WTC11 (cell line): Measurements from ENCODE around the gene LCLAT1. TPM values are rescaled to one million over a fixed set of nuclear protein-coding genes. Genes with fewer than 3 reads are reported as not detected.

Experiments
- ATAC-seq: fragments of 200-7000 bp; cut with Tn5 transposase; 2 replicates; pipeline ENCODE4 v1.10.0; 2021; ENCODE audit warnings: mild to moderate bottlenecking, moderate library complexity
- CTCF ChIA-PET: fragments of 300-600 bp; sonication (Branson Sonifier 250); formaldehyde crosslinking; loops from one replicate; lab custom pipeline; 2021; ENCODE audit warnings: antibody characterized with exemption; lab: Charles Lee
- POLR2A ChIA-PET: fragments of 350-600 bp; sonication (Branson Sonifier 250); formaldehyde crosslinking; loops from one replicate; lab custom pipeline; 2021; ENCODE audit warnings: antibody characterized with exemption; lab: Charles Lee
- DNase-seq: peaks from one replicate; pipeline ENCODE4 v3.0.0; 2021; ENCODE audit warnings: low spot score
- H3K27ac Mint-ChIP-seq: 2 replicates; pipeline ENCODE4 v1.8.0; 2021; ENCODE audit warnings: mixed read lengths
- H3K27me3 Mint-ChIP-seq: 2 replicates; pipeline ENCODE4 v1.8.0; 2021; ENCODE audit warnings: low read depth, mild to moderate bottlenecking, moderate library complexity, mixed read lengths
- H3K36me3 Mint-ChIP-seq: 2 replicates; pipeline ENCODE4 v1.8.0; 2021; ENCODE audit warnings: mixed read lengths
- H3K4me1 Mint-ChIP-seq: 2 replicates; pipeline ENCODE4 v1.8.0; 2022; ENCODE audit warnings: mixed read lengths
- H3K4me3 Mint-ChIP-seq: 2 replicates; pipeline ENCODE4 v1.8.0; 2021; ENCODE audit warnings: mild to moderate bottlenecking, moderate library complexity, mixed read lengths
- H3K9me3 Mint-ChIP-seq: 2 replicates; pipeline ENCODE4 v1.8.0; 2021; ENCODE audit warnings: mixed read lengths
- CREB1 ChIP-seq: sonication (generic); formaldehyde crosslinking; IDR thresholded peaks from 2 replicates; pipeline ENCODE4 v1.8.0; 2023; ENCODE audit warnings: mild to moderate bottlenecking, missing genetic modification reagents
- NFATC4 ChIP-seq: fragments of 250-450 bp; sonication (Bioruptor Pico); IDR thresholded peaks from 2 replicates; pipeline ENCODE4 v1.9.0; 2021; ENCODE audit warnings: mild to moderate bottlenecking
- OVOL2 ChIP-seq: fragments of 250-450 bp; sonication (Bioruptor Pico); IDR thresholded peaks from 2 replicates; pipeline ENCODE4 v1.9.0; 2021; ENCODE audit warnings: mild to moderate bottlenecking, borderline replicate concordance
- RELA ChIP-seq: sonication (generic); formaldehyde crosslinking; IDR thresholded peaks from 2 replicates; pipeline ENCODE4 v1.8.1; 2022; ENCODE audit warnings: missing genetic modification reagents, mild to moderate bottlenecking, borderline replicate concordance
- SMAD4 ChIP-seq: sonication (generic); formaldehyde crosslinking; IDR thresholded peaks from 2 replicates; pipeline ENCODE4 v1.8.0; 2022; ENCODE audit warnings: mild to moderate bottlenecking, missing genetic modification reagents
- SP1 ChIP-seq: sonication (generic); formaldehyde crosslinking; conservative IDR thresholded peaks from 2 replicates; pipeline ENCODE4 v1.8.1; 2022; ENCODE audit warnings: missing genetic modification reagents
- TEAD1 ChIP-seq: sonication (generic); formaldehyde crosslinking; IDR thresholded peaks from 2 replicates; pipeline ENCODE4 v1.8.0; 2022; ENCODE audit warnings: mild to moderate bottlenecking, missing genetic modification reagents
- TEAD4 ChIP-seq: sonication (generic); formaldehyde crosslinking; IDR thresholded peaks from 2 replicates; pipeline ENCODE4 v1.8.0; 2022; ENCODE audit warnings: mild to moderate bottlenecking, missing genetic modification reagents
- TP53 ChIP-seq: sonication (generic); formaldehyde crosslinking; IDR thresholded peaks from 2 replicates; pipeline ENCODE4 v1.8.1; 2023; ENCODE audit warnings: mild to moderate bottlenecking, missing genetic modification reagents
- ZBTB21 ChIP-seq: sonication (generic); formaldehyde crosslinking; IDR thresholded peaks from 2 replicates; pipeline ENCODE4 v1.8.1; 2023; ENCODE audit warnings: mild to moderate bottlenecking, missing genetic modification reagents, borderline replicate concordance
- ZNF138 ChIP-seq: sonication (generic); formaldehyde crosslinking; conservative IDR thresholded peaks from 2 replicates; pipeline ENCODE4 v1.8.1; 2022; ENCODE audit warnings: mild to moderate bottlenecking, moderate library complexity, missing genetic modification reagents
- ZNF219 ChIP-seq: sonication (generic); formaldehyde crosslinking; IDR thresholded peaks from 2 replicates; pipeline ENCODE4 v1.8.0; 2023; ENCODE audit warnings: missing genetic modification reagents, mild to moderate bottlenecking, borderline replicate concordance
- ZNF263 ChIP-seq: sonication (generic); formaldehyde crosslinking; IDR thresholded peaks from 2 replicates; pipeline ENCODE4 v1.8.1; 2022; ENCODE audit warnings: low read depth, mild to moderate bottlenecking, moderate library complexity, missing genetic modification reagents
- ZNF317 ChIP-seq: sonication (generic); formaldehyde crosslinking; IDR thresholded peaks from 2 replicates; pipeline ENCODE4 v1.8.1; 2023; ENCODE audit warnings: low read depth, mild to moderate bottlenecking, moderate library complexity, missing genetic modification reagents, borderline replicate concordance
- total RNA-seq: library from RNA; stranded (reverse); gene quantifications from 3 replicates; pipeline ENCODE4 v1.2.3, GENCODE V29; 2021
- TF ChIP-seq, protein P1 (sequence below): sonication (generic); formaldehyde crosslinking; IDR thresholded peaks from 2 replicates; pipeline ENCODE4 v1.8.0; 2022; ENCODE audit warnings: mild to moderate bottlenecking, missing genetic modification reagents
- TF ChIP-seq, protein P2 (sequence below): fragments of 200-600 bp; IDR thresholded peaks from 2 replicates; pipeline ENCODE4 v1.8.0; 2022; ENCODE audit warnings: antibody characterized with exemption
- TF ChIP-seq, protein P3 (sequence below): sonication (generic); formaldehyde crosslinking; IDR thresholded peaks from 2 replicates; pipeline ENCODE4 v1.8.1; 2022; ENCODE audit warnings: low read depth, mild to moderate bottlenecking, moderate library complexity, missing genetic modification reagents, borderline replicate concordance
- TF ChIP-seq, protein P4 (sequence below): sonication (generic); formaldehyde crosslinking; IDR thresholded peaks from 2 replicates; pipeline ENCODE4 v1.8.0; 2023; ENCODE audit warnings: missing genetic modification reagents, mild to moderate bottlenecking, borderline replicate concordance
- TF ChIP-seq, protein P5 (sequence below): sonication (generic); formaldehyde crosslinking; IDR thresholded peaks from 2 replicates; pipeline ENCODE4 v1.8.0; 2022; ENCODE audit warnings: mild to moderate bottlenecking, missing genetic modification reagents
- TF ChIP-seq, protein P6 (sequence below): fragments of 250-450 bp; sonication (Bioruptor Pico); IDR thresholded peaks from 2 replicates; pipeline ENCODE4 v1.9.0; 2021; ENCODE audit warnings: mild to moderate bottlenecking
- TF ChIP-seq, protein P7 (sequence below): sonication (generic); formaldehyde crosslinking; IDR thresholded peaks from 2 replicates; pipeline ENCODE4 v1.8.1; 2023; ENCODE audit warnings: mild to moderate bottlenecking, moderate library complexity, missing genetic modification reagents
- TF ChIP-seq, protein P8 (sequence below): fragments of 250-450 bp; sonication (Bioruptor Pico); IDR thresholded peaks from 2 replicates; pipeline ENCODE4 v1.8.0; 2021; ENCODE audit warnings: mild to moderate bottlenecking

Gene LCLAT1
- total RNA-seq, 1 experiment from 2014 or later, result 22.3 TPM

DNA sequence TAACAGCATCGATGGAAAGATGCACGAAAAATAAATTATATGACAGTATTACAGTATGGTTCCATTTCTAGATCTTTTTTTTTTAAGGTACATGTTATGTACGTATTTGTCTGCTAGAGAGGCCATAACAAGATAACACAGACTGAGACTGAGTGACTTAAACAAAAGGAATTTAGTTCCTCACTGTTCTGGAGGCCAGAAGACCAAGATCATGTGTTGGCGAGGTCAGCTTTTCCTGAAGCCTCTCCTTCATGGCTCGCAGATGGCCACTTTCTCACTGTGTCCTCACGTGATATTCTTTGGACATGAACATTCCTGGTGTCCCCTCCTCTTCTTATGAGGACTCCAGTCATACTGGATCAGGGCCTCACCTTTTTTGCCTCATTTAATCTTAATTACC is 182.8 kb downstream of the LCLAT1 start:
- ChIA-PET CTCF (no interaction called here), POLR2A (no interaction called here)
- H3K36me3 Mint-ChIP-seq, result no peaks in the 10 kb centered on the region
- DNase-seq (no peak), ATAC-seq (no peak)
- no peak overlapping the region for H3K4me3 Mint-ChIP-seq
- H3K27ac Mint-ChIP-seq, result no peak overlapping the region
- H3K4me1 Mint-ChIP-seq, result peaks cover 18% of the 10 kb centered on the region
- no peaks in the 10 kb centered on the region for H3K9me3 Mint-ChIP-seq
- TF ChIP-seq OVOL2 (CRISPR knock-in tag) (no peak), RELA (CRISPR knock-in tag) (no peak)
- TF ChIP-seq, protein P1, sequence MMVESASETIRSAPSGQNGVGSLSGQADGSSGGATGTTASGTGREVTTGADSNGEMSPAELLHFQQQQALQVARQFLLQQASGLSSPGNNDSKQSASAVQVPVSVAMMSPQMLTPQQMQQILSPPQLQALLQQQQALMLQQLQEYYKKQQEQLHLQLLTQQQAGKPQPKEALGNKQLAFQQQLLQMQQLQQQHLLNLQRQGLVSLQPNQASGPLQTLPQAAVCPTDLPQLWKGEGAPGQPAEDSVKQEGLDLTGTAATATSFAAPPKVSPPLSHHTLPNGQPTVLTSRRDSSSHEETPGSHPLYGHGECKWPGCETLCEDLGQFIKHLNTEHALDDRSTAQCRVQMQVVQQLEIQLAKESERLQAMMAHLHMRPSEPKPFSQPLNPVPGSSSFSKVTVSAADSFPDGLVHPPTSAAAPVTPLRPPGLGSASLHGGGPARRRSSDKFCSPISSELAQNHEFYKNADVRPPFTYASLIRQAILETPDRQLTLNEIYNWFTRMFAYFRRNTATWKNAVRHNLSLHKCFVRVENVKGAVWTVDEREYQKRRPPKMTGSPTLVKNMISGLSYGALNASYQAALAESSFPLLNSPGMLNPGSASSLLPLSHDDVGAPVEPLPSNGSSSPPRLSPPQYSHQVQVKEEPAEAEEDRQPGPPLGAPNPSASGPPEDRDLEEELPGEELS (CRISPR knock-in tag), result no peak
- TF ChIP-seq, protein P2, sequence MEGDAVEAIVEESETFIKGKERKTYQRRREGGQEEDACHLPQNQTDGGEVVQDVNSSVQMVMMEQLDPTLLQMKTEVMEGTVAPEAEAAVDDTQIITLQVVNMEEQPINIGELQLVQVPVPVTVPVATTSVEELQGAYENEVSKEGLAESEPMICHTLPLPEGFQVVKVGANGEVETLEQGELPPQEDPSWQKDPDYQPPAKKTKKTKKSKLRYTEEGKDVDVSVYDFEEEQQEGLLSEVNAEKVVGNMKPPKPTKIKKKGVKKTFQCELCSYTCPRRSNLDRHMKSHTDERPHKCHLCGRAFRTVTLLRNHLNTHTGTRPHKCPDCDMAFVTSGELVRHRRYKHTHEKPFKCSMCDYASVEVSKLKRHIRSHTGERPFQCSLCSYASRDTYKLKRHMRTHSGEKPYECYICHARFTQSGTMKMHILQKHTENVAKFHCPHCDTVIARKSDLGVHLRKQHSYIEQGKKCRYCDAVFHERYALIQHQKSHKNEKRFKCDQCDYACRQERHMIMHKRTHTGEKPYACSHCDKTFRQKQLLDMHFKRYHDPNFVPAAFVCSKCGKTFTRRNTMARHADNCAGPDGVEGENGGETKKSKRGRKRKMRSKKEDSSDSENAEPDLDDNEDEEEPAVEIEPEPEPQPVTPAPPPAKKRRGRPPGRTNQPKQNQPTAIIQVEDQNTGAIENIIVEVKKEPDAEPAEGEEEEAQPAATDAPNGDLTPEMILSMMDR, result no peak
- H3K27me3 Mint-ChIP-seq, result no peaks in the 10 kb centered on the region

DNA sequence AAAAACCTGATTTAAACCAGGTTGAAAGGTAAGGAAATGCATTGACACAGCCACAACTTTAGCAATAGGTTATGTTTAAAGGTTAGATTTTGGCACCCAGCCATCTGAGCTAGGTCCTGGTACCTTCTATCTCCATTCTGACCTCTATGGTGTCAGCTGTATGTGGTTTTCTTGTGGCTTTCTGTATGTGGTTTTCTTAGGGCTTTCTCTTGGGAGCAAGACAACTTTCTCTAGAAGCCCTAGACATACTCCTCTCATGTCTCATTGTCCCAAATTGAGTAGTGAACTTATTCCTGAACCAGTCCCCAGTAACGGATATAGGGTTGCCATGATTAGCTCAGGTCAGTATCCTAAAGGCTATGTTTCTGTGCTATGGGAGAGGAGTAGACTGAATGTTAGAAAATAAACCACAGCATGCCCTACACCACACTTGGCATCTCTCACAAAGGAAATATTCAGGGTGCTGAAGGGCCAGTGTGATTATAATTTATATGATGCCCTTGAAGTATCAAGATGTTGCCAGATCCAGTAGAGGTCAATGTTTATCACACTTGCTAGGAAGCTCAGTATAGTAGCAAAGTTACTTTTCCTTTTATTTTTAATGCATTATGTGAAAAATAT is 184.1 kb downstream of the LCLAT1 start:
- no peaks in the 10 kb centered on the region for H3K9me3 Mint-ChIP-seq
- ChIA-PET CTCF (interaction anchor here (0.6 to 1.0 kb wide), 2 partner anchors 14 to 16 kb away, joined by 3 read pairs; no protein-coding TSS in a partner anchor), POLR2A (no interaction called here)
- DNase-seq, result no peak
- ATAC-seq, result no peak
- H3K36me3 Mint-ChIP-seq, result no peaks in the 10 kb centered on the region
- H3K27ac Mint-ChIP-seq, result no peak overlapping the region
- no peak overlapping the region for H3K4me3 Mint-ChIP-seq
- peaks cover 18% of the 10 kb centered on the region for H3K4me1 Mint-ChIP-seq
- H3K27me3 Mint-ChIP-seq, result no peaks in the 10 kb centered on the region
- TF ChIP-seq TEAD4 (no peak), SP1 (CRISPR knock-in tag) (no peak), NFATC4 (CRISPR knock-in tag) (no peak), ZNF263 (no peak), ZNF138 (CRISPR knock-in tag) (no peak), CREB1 (CRISPR knock-in tag) (no peak), ZBTB21 (no peak), ZNF317 (CRISPR knock-in tag) (no peak), TEAD1 (CRISPR knock-in tag) (no peak), ZNF219 (CRISPR knock-in tag) (no peak), SMAD4 (CRISPR knock-in tag) (no peak), TP53 (CRISPR knock-in tag) (no peak)
- TF ChIP-seq, protein P3, sequence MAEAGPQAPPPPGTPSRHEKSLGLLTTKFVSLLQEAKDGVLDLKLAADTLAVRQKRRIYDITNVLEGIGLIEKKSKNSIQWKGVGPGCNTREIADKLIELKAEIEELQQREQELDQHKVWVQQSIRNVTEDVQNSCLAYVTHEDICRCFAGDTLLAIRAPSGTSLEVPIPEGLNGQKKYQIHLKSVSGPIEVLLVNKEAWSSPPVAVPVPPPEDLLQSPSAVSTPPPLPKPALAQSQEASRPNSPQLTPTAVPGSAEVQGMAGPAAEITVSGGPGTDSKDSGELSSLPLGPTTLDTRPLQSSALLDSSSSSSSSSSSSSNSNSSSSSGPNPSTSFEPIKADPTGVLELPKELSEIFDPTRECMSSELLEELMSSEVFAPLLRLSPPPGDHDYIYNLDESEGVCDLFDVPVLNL (CRISPR knock-in tag), result no peak
- TF ChIP-seq, protein P4, sequence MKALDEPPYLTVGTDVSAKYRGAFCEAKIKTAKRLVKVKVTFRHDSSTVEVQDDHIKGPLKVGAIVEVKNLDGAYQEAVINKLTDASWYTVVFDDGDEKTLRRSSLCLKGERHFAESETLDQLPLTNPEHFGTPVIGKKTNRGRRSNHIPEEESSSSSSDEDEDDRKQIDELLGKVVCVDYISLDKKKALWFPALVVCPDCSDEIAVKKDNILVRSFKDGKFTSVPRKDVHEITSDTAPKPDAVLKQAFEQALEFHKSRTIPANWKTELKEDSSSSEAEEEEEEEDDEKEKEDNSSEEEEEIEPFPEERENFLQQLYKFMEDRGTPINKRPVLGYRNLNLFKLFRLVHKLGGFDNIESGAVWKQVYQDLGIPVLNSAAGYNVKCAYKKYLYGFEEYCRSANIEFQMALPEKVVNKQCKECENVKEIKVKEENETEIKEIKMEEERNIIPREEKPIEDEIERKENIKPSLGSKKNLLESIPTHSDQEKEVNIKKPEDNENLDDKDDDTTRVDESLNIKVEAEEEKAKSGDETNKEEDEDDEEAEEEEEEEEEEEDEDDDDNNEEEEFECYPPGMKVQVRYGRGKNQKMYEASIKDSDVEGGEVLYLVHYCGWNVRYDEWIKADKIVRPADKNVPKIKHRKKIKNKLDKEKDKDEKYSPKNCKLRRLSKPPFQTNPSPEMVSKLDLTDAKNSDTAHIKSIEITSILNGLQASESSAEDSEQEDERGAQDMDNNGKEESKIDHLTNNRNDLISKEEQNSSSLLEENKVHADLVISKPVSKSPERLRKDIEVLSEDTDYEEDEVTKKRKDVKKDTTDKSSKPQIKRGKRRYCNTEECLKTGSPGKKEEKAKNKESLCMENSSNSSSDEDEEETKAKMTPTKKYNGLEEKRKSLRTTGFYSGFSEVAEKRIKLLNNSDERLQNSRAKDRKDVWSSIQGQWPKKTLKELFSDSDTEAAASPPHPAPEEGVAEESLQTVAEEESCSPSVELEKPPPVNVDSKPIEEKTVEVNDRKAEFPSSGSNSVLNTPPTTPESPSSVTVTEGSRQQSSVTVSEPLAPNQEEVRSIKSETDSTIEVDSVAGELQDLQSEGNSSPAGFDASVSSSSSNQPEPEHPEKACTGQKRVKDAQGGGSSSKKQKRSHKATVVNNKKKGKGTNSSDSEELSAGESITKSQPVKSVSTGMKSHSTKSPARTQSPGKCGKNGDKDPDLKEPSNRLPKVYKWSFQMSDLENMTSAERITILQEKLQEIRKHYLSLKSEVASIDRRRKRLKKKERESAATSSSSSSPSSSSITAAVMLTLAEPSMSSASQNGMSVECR, result no peak
- TF ChIP-seq, protein P5, sequence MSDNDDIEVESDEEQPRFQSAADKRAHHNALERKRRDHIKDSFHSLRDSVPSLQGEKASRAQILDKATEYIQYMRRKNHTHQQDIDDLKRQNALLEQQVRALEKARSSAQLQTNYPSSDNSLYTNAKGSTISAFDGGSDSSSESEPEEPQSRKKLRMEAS (CRISPR knock-in tag), result no peak
- TF ChIP-seq, protein P6, sequence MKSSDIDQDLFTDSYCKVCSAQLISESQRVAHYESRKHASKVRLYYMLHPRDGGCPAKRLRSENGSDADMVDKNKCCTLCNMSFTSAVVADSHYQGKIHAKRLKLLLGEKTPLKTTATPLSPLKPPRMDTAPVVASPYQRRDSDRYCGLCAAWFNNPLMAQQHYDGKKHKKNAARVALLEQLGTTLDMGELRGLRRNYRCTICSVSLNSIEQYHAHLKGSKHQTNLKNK (CRISPR knock-in tag), result no peak
- TF ChIP-seq, protein P7, sequence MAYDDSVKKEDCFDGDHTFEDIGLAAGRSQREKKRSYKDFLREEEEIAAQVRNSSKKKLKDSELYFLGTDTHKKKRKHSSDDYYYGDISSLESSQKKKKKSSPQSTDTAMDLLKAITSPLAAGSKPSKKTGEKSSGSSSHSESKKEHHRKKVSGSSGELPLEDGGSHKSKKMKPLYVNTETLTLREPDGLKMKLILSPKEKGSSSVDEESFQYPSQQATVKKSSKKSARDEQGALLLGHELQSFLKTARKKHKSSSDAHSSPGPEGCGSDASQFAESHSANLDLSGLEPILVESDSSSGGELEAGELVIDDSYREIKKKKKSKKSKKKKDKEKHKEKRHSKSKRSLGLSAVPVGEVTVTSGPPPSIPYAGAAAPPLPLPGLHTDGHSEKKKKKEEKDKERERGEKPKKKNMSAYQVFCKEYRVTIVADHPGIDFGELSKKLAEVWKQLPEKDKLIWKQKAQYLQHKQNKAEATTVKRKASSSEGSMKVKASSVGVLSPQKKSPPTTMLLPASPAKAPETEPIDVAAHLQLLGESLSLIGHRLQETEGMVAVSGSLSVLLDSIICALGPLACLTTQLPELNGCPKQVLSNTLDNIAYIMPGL (CRISPR knock-in tag), result no peak
- TF ChIP-seq, protein P8, sequence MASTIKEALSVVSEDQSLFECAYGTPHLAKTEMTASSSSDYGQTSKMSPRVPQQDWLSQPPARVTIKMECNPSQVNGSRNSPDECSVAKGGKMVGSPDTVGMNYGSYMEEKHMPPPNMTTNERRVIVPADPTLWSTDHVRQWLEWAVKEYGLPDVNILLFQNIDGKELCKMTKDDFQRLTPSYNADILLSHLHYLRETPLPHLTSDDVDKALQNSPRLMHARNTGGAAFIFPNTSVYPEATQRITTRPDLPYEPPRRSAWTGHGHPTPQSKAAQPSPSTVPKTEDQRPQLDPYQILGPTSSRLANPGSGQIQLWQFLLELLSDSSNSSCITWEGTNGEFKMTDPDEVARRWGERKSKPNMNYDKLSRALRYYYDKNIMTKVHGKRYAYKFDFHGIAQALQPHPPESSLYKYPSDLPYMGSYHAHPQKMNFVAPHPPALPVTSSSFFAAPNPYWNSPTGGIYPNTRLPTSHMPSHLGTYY (CRISPR knock-in tag), result no peak
